ENCODE measurements around the gene WNT10A.

DNA sequence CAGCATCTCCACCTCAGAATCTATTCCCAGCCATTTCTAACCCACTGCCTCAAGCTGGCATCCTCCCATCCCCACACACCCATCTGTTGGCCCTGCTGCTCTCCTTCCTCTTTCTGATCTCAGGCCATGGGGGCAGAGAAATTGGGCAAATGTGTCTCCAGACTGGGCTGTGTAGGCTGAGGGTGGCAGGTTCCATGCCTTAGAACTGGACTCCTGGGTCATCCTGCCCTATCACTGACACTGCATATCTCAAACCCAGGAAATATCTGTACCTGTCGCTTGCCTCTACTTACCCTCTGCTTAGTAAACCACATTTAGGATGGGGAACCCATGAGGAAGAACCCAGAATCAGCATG is 1.8 kb downstream of the WNT10A start:
- TF ChIP-seq, protein P1, sequence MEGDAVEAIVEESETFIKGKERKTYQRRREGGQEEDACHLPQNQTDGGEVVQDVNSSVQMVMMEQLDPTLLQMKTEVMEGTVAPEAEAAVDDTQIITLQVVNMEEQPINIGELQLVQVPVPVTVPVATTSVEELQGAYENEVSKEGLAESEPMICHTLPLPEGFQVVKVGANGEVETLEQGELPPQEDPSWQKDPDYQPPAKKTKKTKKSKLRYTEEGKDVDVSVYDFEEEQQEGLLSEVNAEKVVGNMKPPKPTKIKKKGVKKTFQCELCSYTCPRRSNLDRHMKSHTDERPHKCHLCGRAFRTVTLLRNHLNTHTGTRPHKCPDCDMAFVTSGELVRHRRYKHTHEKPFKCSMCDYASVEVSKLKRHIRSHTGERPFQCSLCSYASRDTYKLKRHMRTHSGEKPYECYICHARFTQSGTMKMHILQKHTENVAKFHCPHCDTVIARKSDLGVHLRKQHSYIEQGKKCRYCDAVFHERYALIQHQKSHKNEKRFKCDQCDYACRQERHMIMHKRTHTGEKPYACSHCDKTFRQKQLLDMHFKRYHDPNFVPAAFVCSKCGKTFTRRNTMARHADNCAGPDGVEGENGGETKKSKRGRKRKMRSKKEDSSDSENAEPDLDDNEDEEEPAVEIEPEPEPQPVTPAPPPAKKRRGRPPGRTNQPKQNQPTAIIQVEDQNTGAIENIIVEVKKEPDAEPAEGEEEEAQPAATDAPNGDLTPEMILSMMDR (IDR thresholded peaks at IDR 0.05), result no peak
- TF ChIP-seq ZFX (IDR thresholded peaks at IDR 0.05; ENCODE audit: borderline replicate concordance), result no peak

All from 22Rv1 (cell line).